HEK293 (cell line): ENCODE data around the gene PHACTR2.

Experiments
- CTCF ChIA-PET: fragments of 350-600 bp; formaldehyde crosslinking; extraction: SDS; loops from one replicate; lab custom pipeline; 2021; ENCODE audit warnings: antibody characterized with exemption; lab: Yijun Ruan, JAX
- POLR2A ChIA-PET: fragments of 300-600 bp; formaldehyde crosslinking; extraction: SDS; loops from one replicate; lab custom pipeline; 2020; ENCODE audit warnings: antibody characterized with exemption, inconsistent platforms; lab: Yijun Ruan, JAX
- H3K27ac ChIP-seq: fragments of 200-500 bp; sonication (Bioruptor generic); 2 replicates; pipeline ENCODE4 v1.5.1; 2014; ENCODE audit warnings: low read depth, low read length, control low read depth, inconsistent platforms; ENCODE audit errors: extremely low read depth
- H3K36me3 ChIP-seq, 2 experiments: fragments of 200-500 bp in 1 of 2; sonication (Bioruptor generic) in 1 of 2; 1 replicate in 1 of 2; 2 replicates in 1 of 2; pipeline ENCODE4 v1.5.1; 2014 to 2017; ENCODE audit warnings: inconsistent platforms in 2 of 2, low read length in 2 of 2; ENCODE audit not compliant: control insufficient read depth in 2 of 2, insufficient read depth in 1 of 2
- H3K4me1 ChIP-seq: fragments of 200-500 bp; sonication (Bioruptor generic); 2 replicates; pipeline ENCODE4 v1.5.1; 2014; ENCODE audit warnings: mild to moderate bottlenecking, low read length, inconsistent platforms; ENCODE audit not compliant: control insufficient read depth, insufficient read depth
- H3K4me3 ChIP-seq: 2 replicates; pipeline ENCODE4 v1.5.1; 2011; ENCODE audit warnings: low read depth, mild to moderate bottlenecking, control low read depth, low read length, moderate library complexity
- H3K9me3 ChIP-seq: fragments of 200-500 bp; sonication (Bioruptor generic); 2 replicates; pipeline ENCODE4 v1.5.1; 2014; ENCODE audit warnings: low read depth, low read length, inconsistent platforms; ENCODE audit not compliant: control insufficient read depth, insufficient read depth
- EGR2 ChIP-seq: fragments of 450-650 bp; formaldehyde crosslinking; IDR thresholded peaks from 2 replicates; pipeline ENCODE4 v1.5.1; 2016; ENCODE audit warnings: low read depth, missing biosample characterization, missing genetic modification characterization
- HOXA7 ChIP-seq: sonication (generic); formaldehyde crosslinking; IDR thresholded peaks from 2 replicates; pipeline ENCODE4 v1.8.1; 2022; ENCODE audit warnings: missing genetic modification reagents, borderline replicate concordance
- MYNN ChIP-seq: fragments of 450-650 bp; formaldehyde crosslinking; IDR thresholded peaks from 2 replicates; pipeline ENCODE4 v1.5.1; 2016; ENCODE audit warnings: missing biosample characterization, missing genetic modification characterization, borderline replicate concordance
- TCF7L2 ChIP-seq: IDR thresholded peaks from 2 replicates; pipeline ENCODE4 v1.6.1; 2011; ENCODE audit warnings: low read depth, mild to moderate bottlenecking, inconsistent platforms, low read length, moderate library complexity, borderline replicate concordance
- ZBTB17 ChIP-seq: fragments of 450-650 bp; formaldehyde crosslinking; IDR thresholded peaks from 2 replicates; pipeline ENCODE4 v1.5.1; 2016; ENCODE audit warnings: missing biosample characterization, missing genetic modification characterization
- ZNF202 ChIP-seq: fragments of 450-650 bp; formaldehyde crosslinking; IDR thresholded peaks from 2 replicates; pipeline ENCODE4 v1.5.1; 2016; ENCODE audit warnings: missing biosample characterization, missing genetic modification characterization, borderline replicate concordance
- ZNF214 ChIP-seq: fragments of 450-650 bp; formaldehyde crosslinking; IDR thresholded peaks from 2 replicates; pipeline ENCODE4 v1.5.1; 2017; ENCODE audit warnings: missing biosample characterization, mild to moderate bottlenecking, missing genetic modification characterization, borderline replicate concordance
- ZNF248 ChIP-seq: fragments of 450-650 bp; formaldehyde crosslinking; IDR thresholded peaks from 2 replicates; pipeline ENCODE4 v1.5.1; 2017; ENCODE audit warnings: missing biosample characterization, missing genetic modification characterization
- ZNF394 ChIP-seq: fragments of 450-650 bp; formaldehyde crosslinking; IDR thresholded peaks from 2 replicates; pipeline ENCODE4 v1.5.1; 2016; ENCODE audit warnings: missing biosample characterization, missing genetic modification characterization, mild to moderate bottlenecking, moderate library complexity, borderline replicate concordance
- ZNF571 ChIP-seq: fragments of 450-650 bp; formaldehyde crosslinking; IDR thresholded peaks from 2 replicates; pipeline ENCODE4 v1.5.0; 2017; ENCODE audit warnings: missing biosample characterization, missing genetic modification characterization
- ZNF623 ChIP-seq: fragments of 450-650 bp; formaldehyde crosslinking; IDR thresholded peaks from 2 replicates; pipeline ENCODE4 v1.5.1; 2016; ENCODE audit warnings: missing biosample characterization, missing genetic modification characterization
- ZNF837 ChIP-seq: fragments of 450-650 bp; formaldehyde crosslinking; IDR thresholded peaks from 2 replicates; pipeline ENCODE4 v1.5.1; 2016; ENCODE audit warnings: missing biosample characterization, missing genetic modification characterization
- ZSCAN30 ChIP-seq: fragments of 450-650 bp; IDR thresholded peaks from 2 replicates; pipeline ENCODE4 v1.5.1; 2018; ENCODE audit warnings: missing biosample characterization, mild to moderate bottlenecking, missing genetic modification characterization, moderate library complexity
- TF ChIP-seq, protein P1 (sequence below): fragments of 450-650 bp; formaldehyde crosslinking; IDR thresholded peaks from 2 replicates; pipeline ENCODE4; 2016; ENCODE audit warnings: missing biosample characterization, missing genetic modification characterization
- TF ChIP-seq, protein P2 (sequence below): fragments of 450-650 bp; IDR thresholded peaks from 2 replicates; pipeline ENCODE4 v1.5.1; 2018; ENCODE audit warnings: missing biosample characterization, missing genetic modification characterization
- TF ChIP-seq, protein P3 (sequence below): fragments of 450-650 bp; formaldehyde crosslinking; IDR thresholded peaks from 2 replicates; pipeline ENCODE4 v1.5.1; 2016; ENCODE audit warnings: missing biosample characterization, missing genetic modification characterization
- TF ChIP-seq, protein P4 (sequence below): fragments of 450-650 bp; formaldehyde crosslinking; conservative IDR thresholded peaks from 2 replicates; pipeline ENCODE4 v1.5.1; 2016; ENCODE audit warnings: low read depth, missing biosample characterization, missing genetic modification characterization
- TF ChIP-seq, protein P5 (sequence below): fragments of 450-650 bp; formaldehyde crosslinking; IDR thresholded peaks from 2 replicates; pipeline ENCODE4 v1.5.1; 2017; ENCODE audit warnings: missing biosample characterization, missing genetic modification characterization
- TF ChIP-seq, protein P6 (sequence below): fragments of 450-650 bp; formaldehyde crosslinking; IDR thresholded peaks from 2 replicates; pipeline ENCODE4 v1.5.1; 2016; ENCODE audit warnings: missing biosample characterization, missing genetic modification characterization

Gene PHACTR2

DNA sequence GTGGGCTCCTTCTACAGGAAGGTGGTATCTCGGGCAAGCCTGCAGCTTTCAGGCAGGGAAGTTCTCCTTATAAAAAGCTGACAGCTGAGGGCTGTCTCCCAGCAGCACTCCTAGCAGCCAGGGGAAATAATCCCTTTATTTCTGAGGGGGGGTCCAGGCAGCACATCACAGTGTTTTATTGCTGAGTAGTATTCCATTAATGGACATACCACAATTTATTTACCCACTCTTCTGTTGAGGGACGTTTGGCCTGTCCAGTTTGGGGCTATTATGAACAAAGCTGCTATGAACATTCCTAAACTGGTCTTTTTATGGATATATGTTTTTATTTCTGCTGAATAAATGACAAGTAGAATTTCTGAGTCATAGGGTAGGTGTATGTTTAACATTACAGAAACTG is 20.0 kb upstream of the PHACTR2 start:
- H3K36me3 ChIP-seq: no peaks in the 10 kb centered on the region
- ChIA-PET POLR2A (no interaction called here), CTCF (no interaction called here)
- H3K4me3 ChIP-seq: no peak overlapping the region
- H3K4me1 ChIP-seq: no peaks in the 10 kb centered on the region
- no peak overlapping the region for H3K27ac ChIP-seq
- no peaks in the 10 kb centered on the region for H3K9me3 ChIP-seq
- TF ChIP-seq TCF7L2 (no peak), ZBTB17 (tag by site-specific recombination) (no peak), ZNF394 (no peak), MYNN (tag by site-specific recombination) (no peak), ZSCAN30 (tag by site-specific recombination) (no peak), ZNF214 (tag by site-specific recombination) (no peak), EGR2 (no peak), HOXA7 (CRISPR knock-in tag) (no peak), ZNF248 (tag by site-specific recombination) (no peak), ZNF571 (tag by site-specific recombination) (no peak), ZNF623 (no peak), ZNF202 (tag by site-specific recombination) (no peak), ZNF837 (tag by site-specific recombination) (no peak)
- TF ChIP-seq, protein P1, sequence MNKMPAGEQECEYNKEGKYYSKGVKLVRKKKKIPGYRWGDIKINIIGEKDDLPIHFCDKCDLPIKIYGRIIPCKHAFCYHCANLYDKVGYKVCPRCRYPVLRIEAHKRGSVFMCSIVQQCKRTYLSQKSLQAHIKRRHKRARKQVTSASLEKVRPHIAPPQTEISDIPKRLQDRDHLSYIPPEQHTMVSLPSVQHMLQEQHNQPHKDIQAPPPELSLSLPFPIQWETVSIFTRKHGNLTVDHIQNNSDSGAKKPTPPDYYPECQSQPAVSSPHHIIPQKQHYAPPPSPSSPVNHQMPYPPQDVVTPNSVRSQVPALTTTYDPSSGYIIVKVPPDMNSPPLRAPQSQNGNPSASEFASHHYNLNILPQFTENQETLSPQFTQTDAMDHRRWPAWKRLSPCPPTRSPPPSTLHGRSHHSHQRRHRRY (tag by site-specific recombination): no peak
- TF ChIP-seq, protein P2, sequence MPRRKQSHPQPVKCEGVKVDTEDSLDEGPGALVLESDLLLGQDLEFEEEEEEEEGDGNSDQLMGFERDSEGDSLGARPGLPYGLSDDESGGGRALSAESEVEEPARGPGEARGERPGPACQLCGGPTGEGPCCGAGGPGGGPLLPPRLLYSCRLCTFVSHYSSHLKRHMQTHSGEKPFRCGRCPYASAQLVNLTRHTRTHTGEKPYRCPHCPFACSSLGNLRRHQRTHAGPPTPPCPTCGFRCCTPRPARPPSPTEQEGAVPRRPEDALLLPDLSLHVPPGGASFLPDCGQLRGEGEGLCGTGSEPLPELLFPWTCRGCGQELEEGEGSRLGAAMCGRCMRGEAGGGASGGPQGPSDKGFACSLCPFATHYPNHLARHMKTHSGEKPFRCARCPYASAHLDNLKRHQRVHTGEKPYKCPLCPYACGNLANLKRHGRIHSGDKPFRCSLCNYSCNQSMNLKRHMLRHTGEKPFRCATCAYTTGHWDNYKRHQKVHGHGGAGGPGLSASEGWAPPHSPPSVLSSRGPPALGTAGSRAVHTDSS (tag by site-specific recombination): no peak
- TF ChIP-seq, protein P3, sequence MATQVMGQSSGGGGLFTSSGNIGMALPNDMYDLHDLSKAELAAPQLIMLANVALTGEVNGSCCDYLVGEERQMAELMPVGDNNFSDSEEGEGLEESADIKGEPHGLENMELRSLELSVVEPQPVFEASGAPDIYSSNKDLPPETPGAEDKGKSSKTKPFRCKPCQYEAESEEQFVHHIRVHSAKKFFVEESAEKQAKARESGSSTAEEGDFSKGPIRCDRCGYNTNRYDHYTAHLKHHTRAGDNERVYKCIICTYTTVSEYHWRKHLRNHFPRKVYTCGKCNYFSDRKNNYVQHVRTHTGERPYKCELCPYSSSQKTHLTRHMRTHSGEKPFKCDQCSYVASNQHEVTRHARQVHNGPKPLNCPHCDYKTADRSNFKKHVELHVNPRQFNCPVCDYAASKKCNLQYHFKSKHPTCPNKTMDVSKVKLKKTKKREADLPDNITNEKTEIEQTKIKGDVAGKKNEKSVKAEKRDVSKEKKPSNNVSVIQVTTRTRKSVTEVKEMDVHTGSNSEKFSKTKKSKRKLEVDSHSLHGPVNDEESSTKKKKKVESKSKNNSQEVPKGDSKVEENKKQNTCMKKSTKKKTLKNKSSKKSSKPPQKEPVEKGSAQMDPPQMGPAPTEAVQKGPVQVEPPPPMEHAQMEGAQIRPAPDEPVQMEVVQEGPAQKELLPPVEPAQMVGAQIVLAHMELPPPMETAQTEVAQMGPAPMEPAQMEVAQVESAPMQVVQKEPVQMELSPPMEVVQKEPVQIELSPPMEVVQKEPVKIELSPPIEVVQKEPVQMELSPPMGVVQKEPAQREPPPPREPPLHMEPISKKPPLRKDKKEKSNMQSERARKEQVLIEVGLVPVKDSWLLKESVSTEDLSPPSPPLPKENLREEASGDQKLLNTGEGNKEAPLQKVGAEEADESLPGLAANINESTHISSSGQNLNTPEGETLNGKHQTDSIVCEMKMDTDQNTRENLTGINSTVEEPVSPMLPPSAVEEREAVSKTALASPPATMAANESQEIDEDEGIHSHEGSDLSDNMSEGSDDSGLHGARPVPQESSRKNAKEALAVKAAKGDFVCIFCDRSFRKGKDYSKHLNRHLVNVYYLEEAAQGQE (tag by site-specific recombination): no peak
- TF ChIP-seq, protein P4, sequence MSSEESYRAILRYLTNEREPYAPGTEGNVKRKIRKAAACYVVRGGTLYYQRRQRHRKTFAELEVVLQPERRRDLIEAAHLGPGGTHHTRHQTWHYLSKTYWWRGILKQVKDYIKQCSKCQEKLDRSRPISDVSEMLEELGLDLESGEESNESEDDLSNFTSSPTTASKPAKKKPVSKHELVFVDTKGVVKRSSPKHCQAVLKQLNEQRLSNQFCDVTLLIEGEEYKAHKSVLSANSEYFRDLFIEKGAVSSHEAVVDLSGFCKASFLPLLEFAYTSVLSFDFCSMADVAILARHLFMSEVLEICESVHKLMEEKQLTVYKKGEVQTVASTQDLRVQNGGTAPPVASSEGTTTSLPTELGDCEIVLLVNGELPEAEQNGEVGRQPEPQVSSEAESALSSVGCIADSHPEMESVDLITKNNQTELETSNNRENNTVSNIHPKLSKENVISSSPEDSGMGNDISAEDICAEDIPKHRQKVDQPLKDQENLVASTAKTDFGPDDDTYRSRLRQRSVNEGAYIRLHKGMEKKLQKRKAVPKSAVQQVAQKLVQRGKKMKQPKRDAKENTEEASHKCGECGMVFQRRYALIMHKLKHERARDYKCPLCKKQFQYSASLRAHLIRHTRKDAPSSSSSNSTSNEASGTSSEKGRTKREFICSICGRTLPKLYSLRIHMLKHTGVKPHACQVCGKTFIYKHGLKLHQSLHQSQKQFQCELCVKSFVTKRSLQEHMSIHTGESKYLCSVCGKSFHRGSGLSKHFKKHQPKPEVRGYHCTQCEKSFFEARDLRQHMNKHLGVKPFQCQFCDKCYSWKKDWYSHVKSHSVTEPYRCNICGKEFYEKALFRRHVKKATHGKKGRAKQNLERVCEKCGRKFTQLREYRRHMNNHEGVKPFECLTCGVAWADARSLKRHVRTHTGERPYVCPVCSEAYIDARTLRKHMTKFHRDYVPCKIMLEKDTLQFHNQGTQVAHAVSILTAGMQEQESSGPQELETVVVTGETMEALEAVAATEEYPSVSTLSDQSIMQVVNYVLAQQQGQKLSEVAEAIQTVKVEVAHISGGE (tag by site-specific recombination): no peak
- TF ChIP-seq, protein P5, sequence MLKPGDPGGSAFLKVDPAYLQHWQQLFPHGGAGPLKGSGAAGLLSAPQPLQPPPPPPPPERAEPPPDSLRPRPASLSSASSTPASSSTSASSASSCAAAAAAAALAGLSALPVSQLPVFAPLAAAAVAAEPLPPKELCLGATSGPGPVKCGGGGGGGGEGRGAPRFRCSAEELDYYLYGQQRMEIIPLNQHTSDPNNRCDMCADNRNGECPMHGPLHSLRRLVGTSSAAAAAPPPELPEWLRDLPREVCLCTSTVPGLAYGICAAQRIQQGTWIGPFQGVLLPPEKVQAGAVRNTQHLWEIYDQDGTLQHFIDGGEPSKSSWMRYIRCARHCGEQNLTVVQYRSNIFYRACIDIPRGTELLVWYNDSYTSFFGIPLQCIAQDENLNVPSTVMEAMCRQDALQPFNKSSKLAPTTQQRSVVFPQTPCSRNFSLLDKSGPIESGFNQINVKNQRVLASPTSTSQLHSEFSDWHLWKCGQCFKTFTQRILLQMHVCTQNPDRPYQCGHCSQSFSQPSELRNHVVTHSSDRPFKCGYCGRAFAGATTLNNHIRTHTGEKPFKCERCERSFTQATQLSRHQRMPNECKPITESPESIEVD: no peak
- TF ChIP-seq, protein P6, sequence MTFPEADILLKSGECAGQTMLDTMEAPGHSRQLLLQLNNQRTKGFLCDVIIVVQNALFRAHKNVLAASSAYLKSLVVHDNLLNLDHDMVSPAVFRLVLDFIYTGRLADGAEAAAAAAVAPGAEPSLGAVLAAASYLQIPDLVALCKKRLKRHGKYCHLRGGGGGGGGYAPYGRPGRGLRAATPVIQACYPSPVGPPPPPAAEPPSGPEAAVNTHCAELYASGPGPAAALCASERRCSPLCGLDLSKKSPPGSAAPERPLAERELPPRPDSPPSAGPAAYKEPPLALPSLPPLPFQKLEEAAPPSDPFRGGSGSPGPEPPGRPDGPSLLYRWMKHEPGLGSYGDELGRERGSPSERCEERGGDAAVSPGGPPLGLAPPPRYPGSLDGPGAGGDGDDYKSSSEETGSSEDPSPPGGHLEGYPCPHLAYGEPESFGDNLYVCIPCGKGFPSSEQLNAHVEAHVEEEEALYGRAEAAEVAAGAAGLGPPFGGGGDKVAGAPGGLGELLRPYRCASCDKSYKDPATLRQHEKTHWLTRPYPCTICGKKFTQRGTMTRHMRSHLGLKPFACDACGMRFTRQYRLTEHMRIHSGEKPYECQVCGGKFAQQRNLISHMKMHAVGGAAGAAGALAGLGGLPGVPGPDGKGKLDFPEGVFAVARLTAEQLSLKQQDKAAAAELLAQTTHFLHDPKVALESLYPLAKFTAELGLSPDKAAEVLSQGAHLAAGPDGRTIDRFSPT: no peak
